Ammon's horn (tissue), 1 donor: ENCODE measurements around the gene ZNF277.
A peak's percentile ranks its signal among the peaks of the same experiment; 100 is the strongest.

ENCODE experiments used
- DNase-seq: peaks from one replicate; pipeline ENCODE4 v3.0.0-alpha.2; 2016; ENCODE audit warnings: low spot score

ZNF277 gene

DNA sequence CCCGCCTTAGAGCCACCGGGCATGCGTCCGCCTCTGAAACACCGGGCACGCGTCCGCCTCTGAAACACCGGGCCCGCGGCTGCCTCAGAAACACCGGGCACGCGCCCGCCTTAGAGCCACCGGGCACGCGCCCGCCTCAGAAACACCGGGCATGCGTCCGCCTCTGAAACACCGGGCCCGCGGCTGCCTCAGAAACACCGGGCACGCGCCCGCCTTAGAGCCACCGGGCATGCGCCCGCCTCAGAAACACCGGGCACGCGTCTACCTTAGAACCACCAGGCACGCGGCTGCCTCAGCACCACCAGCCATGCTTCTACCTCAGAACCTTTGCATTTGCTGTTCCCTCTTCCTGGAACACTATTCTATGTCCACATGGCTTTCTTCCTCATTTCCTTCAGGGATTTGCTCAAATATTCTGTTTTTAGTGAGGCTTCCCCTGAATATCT is 185.4 kb downstream of the ZNF277 start:
- DNase-seq = peak; percentile 60
